OCI-LY7 (cell line): ENCODE results near the gene LRRC26. TPM values are rescaled to one million over a fixed set of nuclear protein-coding genes. Genes with fewer than 3 reads are reported as not detected.

ENCODE experiments used
- BruUV-seq: library from RNA; stranded (reverse); fragments of 400-500 nt; replicated peaks from 2 replicates; lab custom pipeline; 2021; lab: Mats Ljungman, UMichigan
- CTCF ChIA-PET: fragments of 300-600 bp; sonication (Branson Sonifier 250); formaldehyde crosslinking; loops from one replicate; lab custom pipeline; 2022; ENCODE audit warnings: antibody characterized with exemption; ENCODE audit not compliant: unreplicated experiment; lab: Charles Lee
- POLR2A ChIA-PET: fragments of 300-600 bp; sonication (Branson Sonifier 250); formaldehyde crosslinking; loops from one replicate; lab custom pipeline; 2022; ENCODE audit warnings: antibody characterized with exemption; lab: Charles Lee
- DNase-seq: peaks from one replicate; pipeline ENCODE4 v3.0.0-alpha.2; 2015; ENCODE audit warnings: low spot score
- H2AFZ ChIP-seq: fragments of 200-600 bp; sonication (generic), shearing (Covaris generic); 2 replicates; pipeline ENCODE4 v1.6.1; 2014; ENCODE audit warnings: mild to moderate bottlenecking, antibody characterized with exemption, low read length, moderate library complexity
- H3K27ac ChIP-seq: fragments of 200-600 bp; sonication (generic); 2 replicates; pipeline ENCODE4 v1.5.1; 2014; ENCODE audit warnings: mixed run types, low read depth, mild to moderate bottlenecking, moderate library complexity, low read length, inconsistent platforms; ENCODE audit not compliant: poor library complexity, severe bottlenecking
- H3K36me3 ChIP-seq: fragments of 200-600 bp; sonication (generic); 2 replicates; pipeline ENCODE4 v1.6.1; 2014; ENCODE audit warnings: mild to moderate bottlenecking, antibody characterized with exemption, low read length, moderate library complexity, mixed read lengths; ENCODE audit not compliant: insufficient read depth
- H3K4me1 ChIP-seq: fragments of 200-600 bp; sonication (generic); 2 replicates; pipeline ENCODE4 v1.5.1; 2014; ENCODE audit warnings: mild to moderate bottlenecking, low read length; ENCODE audit not compliant: insufficient read depth, poor library complexity, severe bottlenecking
- H3K4me2 ChIP-seq: fragments of 200-600 bp; sonication (generic); 2 replicates; pipeline ENCODE4 v1.6.1; 2014; ENCODE audit warnings: mild to moderate bottlenecking, low read length
- H3K4me3 ChIP-seq: fragments of 200-600 bp; sonication (generic); 2 replicates; pipeline ENCODE4 v1.5.1; 2014; ENCODE audit warnings: mild to moderate bottlenecking, low read depth, low read length; ENCODE audit not compliant: poor library complexity, severe bottlenecking
- H3K79me2 ChIP-seq: fragments of 200-600 bp; sonication (generic); 2 replicates; pipeline ENCODE4 v1.6.1; 2016; ENCODE audit warnings: low read depth, mild to moderate bottlenecking, low read length, moderate library complexity, mixed read lengths; ENCODE audit not compliant: insufficient read depth
- H3K9me2 ChIP-seq: fragments of 200-600 bp; sonication (generic); 2 replicates; pipeline ENCODE4 v1.6.1; 2016; ENCODE audit warnings: mild to moderate bottlenecking, low read length, mixed read lengths; ENCODE audit not compliant: insufficient read depth
- H3K9me3 ChIP-seq: fragments of 200-600 bp; sonication (generic); 2 replicates; pipeline ENCODE4 v1.6.1; 2014; ENCODE audit warnings: mild to moderate bottlenecking, mixed run types, low read length, mixed read lengths
- H4K20me1 ChIP-seq: fragments of 200-600 bp; sonication (generic); 2 replicates; pipeline ENCODE4 v1.6.1; 2014; ENCODE audit warnings: mild to moderate bottlenecking, antibody characterized with exemption, low read length, moderate library complexity, mixed read lengths; ENCODE audit not compliant: insufficient read depth
- EZH2phosphoT487 ChIP-seq: fragments of 200-600 bp; sonication (generic); IDR thresholded peaks from 2 replicates; pipeline ENCODE4 v1.6.1; 2018; ENCODE audit warnings: low read depth, borderline replicate concordance, mild to moderate bottlenecking, mixed run types, antibody characterized with exemption, low read length, moderate library complexity, mixed read lengths
- intact Hi-C: fragments of 100-400 bp; cut with micrococcal nuclease; formaldehyde crosslinking; loops from one replicate; pipeline ENCODE4 v1.10.0; 2022; ENCODE audit not compliant: unreplicated experiment
- total RNA-seq, 2 experiments: library from RNA; depleted of rRNA in 1 of 2; stranded (reverse); fragments of >200 nt in 1 of 2; shearing (Covaris generic) in 1 of 2; gene quantifications; 2 replicates each; pipeline ENCODE4 v1.2.3, GENCODE V29; 2014 to 2022
- TF ChIP-seq, protein P1 (sequence below): fragments of 200-600 bp; sonication (generic); conservative IDR thresholded peaks from 2 replicates; pipeline ENCODE4 v1.5.1; 2014; ENCODE audit warnings: mild to moderate bottlenecking, antibody characterized with exemption, low read length, moderate library complexity, mixed read lengths

The LRRC26 gene
- total RNA-seq, 2 experiments from 2014 or later: not detected

- no TSS peak for BruUV-seq
- no peak overlapping the region for H3K4me3 ChIP-seq
- ChIA-PET CTCF (no interaction called here), POLR2A (no interaction called here)
- no peaks in the 10 kb centered on the region; the same call in 1 of the 2 replicates for H4K20me1 ChIP-seq
- intact Hi-C loops: loop anchor here (2.0 kb wide), 1 partner anchor 56 kb away; no protein-coding TSS in a partner anchor
- no peak for DNase-seq
- no peak overlapping the region; the same call in 1 of the 2 replicates for H3K4me2 ChIP-seq
- no peak overlapping the region for H3K27ac ChIP-seq
- TF ChIP-seq, protein P1, sequence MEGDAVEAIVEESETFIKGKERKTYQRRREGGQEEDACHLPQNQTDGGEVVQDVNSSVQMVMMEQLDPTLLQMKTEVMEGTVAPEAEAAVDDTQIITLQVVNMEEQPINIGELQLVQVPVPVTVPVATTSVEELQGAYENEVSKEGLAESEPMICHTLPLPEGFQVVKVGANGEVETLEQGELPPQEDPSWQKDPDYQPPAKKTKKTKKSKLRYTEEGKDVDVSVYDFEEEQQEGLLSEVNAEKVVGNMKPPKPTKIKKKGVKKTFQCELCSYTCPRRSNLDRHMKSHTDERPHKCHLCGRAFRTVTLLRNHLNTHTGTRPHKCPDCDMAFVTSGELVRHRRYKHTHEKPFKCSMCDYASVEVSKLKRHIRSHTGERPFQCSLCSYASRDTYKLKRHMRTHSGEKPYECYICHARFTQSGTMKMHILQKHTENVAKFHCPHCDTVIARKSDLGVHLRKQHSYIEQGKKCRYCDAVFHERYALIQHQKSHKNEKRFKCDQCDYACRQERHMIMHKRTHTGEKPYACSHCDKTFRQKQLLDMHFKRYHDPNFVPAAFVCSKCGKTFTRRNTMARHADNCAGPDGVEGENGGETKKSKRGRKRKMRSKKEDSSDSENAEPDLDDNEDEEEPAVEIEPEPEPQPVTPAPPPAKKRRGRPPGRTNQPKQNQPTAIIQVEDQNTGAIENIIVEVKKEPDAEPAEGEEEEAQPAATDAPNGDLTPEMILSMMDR: no peak
- TF ChIP-seq EZH2phosphoT487: no peak
- peaks cover 14% of the 10 kb centered on the region for H3K36me3 ChIP-seq
- H3K4me1 ChIP-seq: no peaks in the 10 kb centered on the region
- H2AFZ ChIP-seq: no peak overlapping the region
- no peaks in the 10 kb centered on the region for H3K9me3 ChIP-seq
- no peaks in the 10 kb centered on the region for H3K79me2 ChIP-seq
- H3K9me2 ChIP-seq: no peaks in the 10 kb centered on the region
These were observed 5.0 kb upstream of the LRRC26 start for GRCh38 chr9:137174722-137175293.

DNA sequence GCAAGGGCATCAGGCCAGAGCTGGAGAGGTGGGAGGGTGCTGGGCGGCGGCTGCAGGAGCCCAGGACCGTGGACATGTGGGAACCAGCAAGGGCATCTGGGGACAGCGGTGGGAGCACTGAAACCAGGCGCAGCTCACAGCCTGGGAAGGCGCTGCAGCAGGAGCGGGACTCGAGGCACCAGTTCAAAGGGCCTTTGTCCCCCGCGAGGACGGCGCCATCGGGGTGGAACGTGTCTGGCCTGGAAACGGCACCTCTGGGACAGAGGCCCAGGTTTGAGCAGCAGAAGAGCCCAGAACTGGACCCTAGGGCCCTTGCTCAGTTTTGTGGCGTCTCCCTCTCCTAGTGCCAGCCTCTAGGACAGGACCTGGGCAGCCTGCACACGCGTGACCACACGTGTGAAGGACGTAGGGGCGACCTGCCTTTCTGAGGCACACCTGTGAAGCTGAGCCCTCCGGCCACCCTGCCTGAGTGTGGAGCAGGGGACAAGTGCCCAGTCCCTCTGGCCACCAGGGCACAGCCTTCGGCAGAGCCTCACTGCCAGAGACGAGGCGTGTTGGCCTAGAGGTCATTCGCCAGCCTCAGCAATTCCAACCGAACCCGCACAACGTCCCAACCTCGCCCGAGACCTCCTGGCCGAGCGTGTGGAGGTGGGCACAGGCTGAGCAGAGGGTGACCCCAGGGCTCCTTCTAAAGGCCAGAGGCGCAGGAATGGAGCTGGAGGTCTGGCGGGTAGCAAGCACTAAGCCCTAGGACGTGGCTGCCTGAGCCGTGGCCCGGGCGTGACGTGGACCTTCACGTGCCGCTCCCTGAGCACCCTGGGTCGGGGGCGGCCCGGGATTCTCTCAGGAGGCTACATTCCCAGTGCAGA, 4.2 kb upstream of the LRRC26 start:
- Histone ChIP-seq H2AFZ (no peak overlapping the region), H3K4me3 (no peak overlapping the region), H3K9me2 (no peaks in the 10 kb centered on the region), H3K36me3 (peaks cover 14% of the 10 kb centered on the region), H3K4me1 (no peaks in the 10 kb centered on the region), H3K4me2 (no peak overlapping the region), H3K79me2 (no peaks in the 10 kb centered on the region), H4K20me1 (no peaks in the 10 kb centered on the region; the same call in 1 of the 2 replicates), H3K27ac (no peak overlapping the region), H3K9me3 (no peaks in the 10 kb centered on the region)
- no peak for DNase-seq
- intact Hi-C loops: loop anchor here (2.0 kb wide), 1 partner anchor 55 kb away; no protein-coding TSS in a partner anchor
- no peak for TF ChIP-seq EZH2phosphoT487
- TF ChIP-seq, protein P1: no peak
- no TSS peak for BruUV-seq
- POLR2A ChIA-PET: no interaction called here
- CTCF ChIA-PET: no interaction called here
